Esophagus squamous epithelium (tissue), 5 donors: ENCODE data around the gene SZT2. TPM values are rescaled to one million over a fixed set of nuclear protein-coding genes. Genes with fewer than 3 reads are reported as not detected.

ENCODE experiments used
- DNase-seq: peaks from one replicate; lab custom pipeline; 2025; lab: John Stamatoyannopoulos, UW
- H3K27ac ChIP-seq, 4 donors: fragments of 200-600 bp; sonication (generic); one replicate each; pipeline ENCODE4 v1.5.1; 2016 to 2019; ENCODE audit warnings: mild to moderate bottlenecking in 1 of 4
- H3K27me3 ChIP-seq, 4 donors: fragments of 200-600 bp; sonication (generic); 1 replicate in 3 of 4; 2 replicates in 1 of 4; pipeline versions ENCODE4 v1.5.1 to v1.6.0; 2017 to 2021; ENCODE audit warnings: antibody characterized with exemption in 1 of 4
- H3K36me3 ChIP-seq, 3 donors: fragments of 200-600 bp; sonication (generic); one replicate each; pipeline ENCODE4 v1.5.1; 2016 to 2019
- H3K4me1 ChIP-seq, 3 donors: fragments of 200-600 bp; sonication (generic); one replicate each; pipeline ENCODE4 v1.5.1; 2017 to 2019
- H3K4me3 ChIP-seq, 4 donors: fragments of 200-600 bp; sonication (generic); 1 replicate in 3 of 4; 2 replicates in 1 of 4; pipeline ENCODE4 v1.5.1; 2016 to 2019; ENCODE audit warnings: mild to moderate bottlenecking in 2 of 4, moderate library complexity in 1 of 4
- H3K9me3 ChIP-seq, 3 donors: fragments of 200-600 bp; sonication (generic); one replicate each; pipeline ENCODE4 v1.5.1; 2016 to 2019
- POLR2A ChIP-seq, 4 donors: fragments of 450-650 bp; IDR thresholded peaks; one replicate each; pipeline ENCODE4 v1.6.1; 2017; ENCODE audit warnings: antibody characterized with exemption in 4 of 4, mild to moderate bottlenecking in 4 of 4, moderate library complexity in 3 of 4
- WGBS, 2 donors: methylation state at CpG; one replicate each; pipeline ENCODE4 v1.1.5; 2018; 5-methylcytosine and 5-hydroxymethylcytosine counted together
- intact Hi-C: fragments of 100-400 bp; cut with DNase I; formaldehyde crosslinking; loops from one replicate; pipeline ENCODE4 v1.15.0; 2022
- total RNA-seq, 4 donors: library from RNA; depleted of rRNA; stranded (reverse); fragments of >200 nt; gene quantifications; one replicate each; pipeline ENCODE4 v1.1.0, GENCODE V29; 2016
- TF ChIP-seq, protein P1 (sequence below), 6 experiments: fragments of 450-650 bp in 4 of 6; fragments of 200-600 bp in 2 of 6; sonication (generic) in 2 of 6; IDR thresholded peaks; one replicate each; pipeline ENCODE4 v1.5.1; 2016 to 2019; ENCODE audit warnings: antibody characterized with exemption in 6 of 6, mild to moderate bottlenecking in 4 of 6, moderate library complexity in 4 of 6
- donor health status: DM: yes; HTN: yes; CAD: no.

Gene SZT2
- total RNA-seq, 4 donors from 2014 or later: 12.4 to 40.0 (median 27.7) TPM

DNA sequence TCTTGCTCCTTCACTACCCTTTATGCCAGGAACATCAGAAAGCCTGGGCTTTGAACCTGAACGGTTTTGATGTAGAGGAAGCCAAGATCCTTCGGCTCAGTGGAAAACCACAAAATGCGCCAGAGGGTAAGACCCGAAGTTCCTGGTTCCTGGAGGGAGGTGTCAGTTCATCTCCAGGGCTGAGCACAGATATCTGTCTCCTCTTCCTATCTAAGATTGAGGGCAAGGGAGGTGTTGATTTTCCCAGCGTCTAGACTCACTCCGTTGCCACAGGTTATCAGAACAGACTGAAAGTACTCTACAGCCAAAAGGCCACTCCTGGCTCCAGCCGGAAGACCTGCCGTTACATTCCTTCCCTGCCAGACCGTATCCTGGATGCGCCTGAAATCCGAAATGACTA lies 30.0 kb upstream of the SZT2 start:
- H3K36me3 ChIP-seq: peaks cover 21 to 45% (median 27%) of the 10 kb centered on the region in 3 donors
- peaks cover 15 to 46% (median 18%) of the 10 kb centered on the region in 3 donors for H3K4me1 ChIP-seq
- peak overlapping the region; percentile 49 to 83 (median 68) for H3K4me3 ChIP-seq
- intact Hi-C loops: no loop called here
- WGBS, 2 donors: 27 to 33% methylated on average over 8 to 11 of the region's 11 CpGs
- no peaks in the 10 kb centered on the region for H3K9me3 ChIP-seq
- H3K27ac ChIP-seq: peak overlapping the region; percentile 95 to 98 (median 96)
- no peaks in the 10 kb centered on the region for H3K27me3 ChIP-seq
- DNase-seq: no peak
- TF ChIP-seq POLR2A (IDR thresholded peaks at IDR 0.05): no peak
- TF ChIP-seq, protein P1, sequence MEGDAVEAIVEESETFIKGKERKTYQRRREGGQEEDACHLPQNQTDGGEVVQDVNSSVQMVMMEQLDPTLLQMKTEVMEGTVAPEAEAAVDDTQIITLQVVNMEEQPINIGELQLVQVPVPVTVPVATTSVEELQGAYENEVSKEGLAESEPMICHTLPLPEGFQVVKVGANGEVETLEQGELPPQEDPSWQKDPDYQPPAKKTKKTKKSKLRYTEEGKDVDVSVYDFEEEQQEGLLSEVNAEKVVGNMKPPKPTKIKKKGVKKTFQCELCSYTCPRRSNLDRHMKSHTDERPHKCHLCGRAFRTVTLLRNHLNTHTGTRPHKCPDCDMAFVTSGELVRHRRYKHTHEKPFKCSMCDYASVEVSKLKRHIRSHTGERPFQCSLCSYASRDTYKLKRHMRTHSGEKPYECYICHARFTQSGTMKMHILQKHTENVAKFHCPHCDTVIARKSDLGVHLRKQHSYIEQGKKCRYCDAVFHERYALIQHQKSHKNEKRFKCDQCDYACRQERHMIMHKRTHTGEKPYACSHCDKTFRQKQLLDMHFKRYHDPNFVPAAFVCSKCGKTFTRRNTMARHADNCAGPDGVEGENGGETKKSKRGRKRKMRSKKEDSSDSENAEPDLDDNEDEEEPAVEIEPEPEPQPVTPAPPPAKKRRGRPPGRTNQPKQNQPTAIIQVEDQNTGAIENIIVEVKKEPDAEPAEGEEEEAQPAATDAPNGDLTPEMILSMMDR (IDR thresholded peaks at IDR 0.05): no peak

DNA sequence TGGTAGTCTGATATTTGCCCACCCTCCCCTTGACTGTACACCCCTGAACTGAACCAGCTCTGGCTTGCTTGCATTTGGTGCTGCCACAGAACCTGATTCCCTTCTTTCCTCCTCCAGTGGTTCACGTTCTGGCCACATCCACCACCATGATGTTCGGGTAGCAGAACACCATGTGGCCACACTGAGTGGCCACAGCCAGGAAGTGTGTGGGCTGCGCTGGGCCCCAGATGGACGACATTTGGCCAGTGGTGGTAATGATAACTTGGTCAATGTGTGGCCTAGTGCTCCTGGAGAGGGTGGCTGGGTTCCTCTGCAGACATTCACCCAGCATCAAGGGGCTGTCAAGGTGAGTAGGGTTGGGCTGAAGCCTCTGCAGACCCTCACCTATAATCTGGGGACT lies 29.1 kb upstream of the SZT2 start:
- Histone ChIP-seq H3K4me1 (peaks cover 15 to 55% (median 26%) of the 10 kb centered on the region in 3 donors), H3K36me3 (peaks cover 30 to 54% (median 33%) of the 10 kb centered on the region in 3 donors), H3K27me3 (no peaks in the 10 kb centered on the region), H3K9me3 (no peaks in the 10 kb centered on the region), H3K4me3 (no peak overlapping the region), H3K27ac (no peak overlapping the region)
- DNase-seq: no peak
- WGBS, 2 donors: 54 to 55% methylated on average over 3 of the region's 4 CpGs
- intact Hi-C loops: no loop called here
- no peak for TF ChIP-seq POLR2A (IDR thresholded peaks at IDR 0.05)
- TF ChIP-seq, protein P1 (IDR thresholded peaks at IDR 0.05): no peak

DNA sequence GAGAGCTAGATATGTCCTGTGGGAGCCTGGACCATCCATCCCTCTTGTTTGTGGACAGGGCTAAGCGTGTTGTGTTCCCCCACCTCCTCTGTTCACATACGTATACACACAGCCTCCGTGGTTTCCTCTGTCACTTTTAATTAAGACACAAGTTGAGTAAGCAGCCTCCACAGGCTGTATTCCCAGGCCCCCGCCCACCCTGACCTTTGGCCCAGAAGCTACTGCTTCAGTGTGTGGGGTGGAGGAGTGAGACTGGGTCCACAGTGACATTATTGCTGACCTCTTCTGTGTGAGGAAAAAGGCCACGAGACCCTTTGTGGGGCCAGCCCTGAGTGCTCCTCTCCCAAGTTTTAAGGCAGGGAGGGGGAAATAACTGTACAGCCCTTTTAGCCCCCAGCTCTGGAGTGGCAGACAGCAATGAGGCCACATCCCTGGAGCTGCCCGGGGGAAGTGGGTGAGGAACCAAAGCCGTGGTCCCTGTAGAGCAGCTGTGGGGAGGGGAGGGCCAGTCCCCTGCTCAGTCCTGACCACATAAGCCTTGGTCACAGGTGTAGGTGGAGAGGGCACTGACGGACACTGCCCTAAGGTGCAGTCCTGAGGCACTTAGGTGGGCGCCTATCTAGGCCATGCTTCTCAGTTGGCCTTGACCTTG lies 26.3 kb upstream of the SZT2 start:
- WGBS, 2 donors: 56 to 69% methylated on average over 5 to 6 of the region's 9 CpGs
- intact Hi-C loops: no loop called here
- no peak for DNase-seq
- TF ChIP-seq, protein P1 (IDR thresholded peaks at IDR 0.05): no peak
- no peak for TF ChIP-seq POLR2A (IDR thresholded peaks at IDR 0.05)
- H3K4me3 ChIP-seq: no peak overlapping the region
- no peaks in the 10 kb centered on the region for H3K9me3 ChIP-seq
- peak overlapping the region in 2 of 4 donors; percentile 13 to 16 for H3K27ac ChIP-seq
- H3K36me3 ChIP-seq: peaks cover 30 to 55% (median 33%) of the 10 kb centered on the region in 3 donors
- H3K4me1 ChIP-seq: peaks cover 26 to 66% (median 32%) of the 10 kb centered on the region in 3 donors
- no peaks in the 10 kb centered on the region for H3K27me3 ChIP-seq

DNA sequence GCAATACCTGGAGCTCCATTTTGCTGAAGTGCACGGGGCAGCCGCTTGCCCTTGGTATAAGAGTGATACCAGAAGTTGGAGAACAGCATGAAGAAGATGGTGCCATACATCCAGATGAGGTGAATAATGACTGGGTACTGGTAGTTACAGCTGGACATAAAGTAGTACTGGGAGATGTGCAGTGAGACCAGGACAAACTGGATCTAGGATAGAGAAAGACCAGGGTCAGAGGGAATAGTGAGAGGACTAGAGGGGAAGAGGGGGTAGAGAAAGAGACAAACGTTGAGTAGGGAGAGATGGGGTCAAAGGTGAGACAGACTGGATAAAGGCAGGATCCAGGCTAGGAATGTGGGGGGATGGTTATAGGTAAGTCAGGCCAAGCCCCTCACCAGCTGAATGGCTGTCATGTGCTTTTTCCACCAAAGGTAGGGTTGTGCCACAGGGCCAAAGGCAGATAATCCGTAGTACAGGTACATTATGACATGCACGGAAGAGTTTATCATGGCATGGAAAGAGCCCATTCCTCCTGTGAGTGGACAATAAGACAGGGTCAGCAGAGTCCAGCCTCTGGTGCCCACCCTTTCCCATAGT lies 25.7 kb upstream of the SZT2 start:
- Histone ChIP-seq H3K9me3 (no peaks in the 10 kb centered on the region), H3K4me1 (peaks cover 27 to 69% (median 36%) of the 10 kb centered on the region in 3 donors), H3K36me3 (peaks cover 30 to 55% (median 33%) of the 10 kb centered on the region in 3 donors), H3K27ac (peak overlapping the region in 2 of 4 donors; percentile 13 to 16), H3K27me3 (no peaks in the 10 kb centered on the region), H3K4me3 (no peak overlapping the region)
- 66 to 80% methylated on average over 3 to 5 of the region's 5 CpGs for WGBS, 2 donors
- TF ChIP-seq, protein P1 (IDR thresholded peaks at IDR 0.05): no peak
- no peak for TF ChIP-seq POLR2A (IDR thresholded peaks at IDR 0.05)
- DNase-seq: no peak
- intact Hi-C loops: no loop called here

DNA sequence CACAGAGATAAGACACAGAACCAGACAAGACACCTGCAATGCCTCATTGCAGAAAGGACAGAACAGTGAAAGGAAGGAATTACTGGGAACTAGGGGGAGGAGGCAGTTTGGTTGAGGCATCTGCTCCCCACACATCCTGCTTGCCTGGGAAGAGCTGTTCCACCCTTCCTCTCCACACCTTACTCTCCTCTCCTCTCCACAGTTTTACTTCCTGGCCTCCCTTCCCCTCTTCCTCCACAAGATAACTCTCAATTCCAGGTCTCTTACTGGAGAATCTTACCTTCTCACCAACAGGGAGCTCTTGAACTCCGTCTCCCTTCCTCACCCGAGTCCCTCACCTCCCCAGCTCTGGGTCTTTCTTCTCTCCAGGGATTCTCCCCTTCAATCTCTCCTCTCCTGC lies 24.0 kb upstream of the SZT2 start:
- peak overlapping the region; percentile 94 to 99 (median 97) for H3K27ac ChIP-seq
- no peaks in the 10 kb centered on the region for H3K27me3 ChIP-seq
- no peaks in the 10 kb centered on the region for H3K9me3 ChIP-seq
- WGBS, 2 donors: 75 to 86% methylated on average over 2 of the region's 2 CpGs
- H3K4me1 ChIP-seq: peaks cover 18 to 60% (median 28%) of the 10 kb centered on the region in 3 donors
- TF ChIP-seq, protein P1 (IDR thresholded peaks at IDR 0.05): no peak
- TF ChIP-seq POLR2A (IDR thresholded peaks at IDR 0.05): no peak
- peak overlapping the region; percentile 70 to 86 (median 85) for H3K4me3 ChIP-seq
- intact Hi-C loops: no loop called here
- peaks cover 30 to 51% (median 33%) of the 10 kb centered on the region in 3 donors for H3K36me3 ChIP-seq
- DNase-seq: no peak
